HepG2 (cell line): ENCODE data around the gene PKP3. TPM values are rescaled to one million over a fixed set of nuclear protein-coding genes. Genes with fewer than 3 reads are reported as not detected.

Source experiments
- FOSL2 ChIP-seq: sonication (generic); formaldehyde crosslinking; IDR thresholded peaks from 2 replicates; pipeline ENCODE4 v1.4.0; 2020; ENCODE audit warnings: missing genetic modification reagents
- FOXA3 ChIP-seq: IDR thresholded peaks from 2 replicates; pipeline ENCODE4 v1.6.1; 2016; ENCODE audit warnings: missing genetic modification reagents, missing compliant biosample characterization
- FOXC1 ChIP-seq: sonication (generic); formaldehyde crosslinking; IDR thresholded peaks from 2 replicates; pipeline ENCODE4 v1.8.0; 2022; ENCODE audit warnings: mild to moderate bottlenecking, missing genetic modification reagents, borderline replicate concordance
- HOXD1 ChIP-seq: sonication (generic); formaldehyde crosslinking; IDR thresholded peaks from 2 replicates; pipeline ENCODE4 v1.5.0; 2020; ENCODE audit warnings: missing genetic modification reagents
- MATR3 ChIP-seq: sonication (generic); formaldehyde crosslinking; IDR thresholded peaks from 2 replicates; pipeline ENCODE4 v1.4.0; 2020; ENCODE audit warnings: missing genetic modification reagents
- MED1 ChIP-seq: sonication (generic); formaldehyde crosslinking; IDR thresholded peaks from 2 replicates; pipeline ENCODE4 v1.4.0; 2020; ENCODE audit warnings: missing genetic modification reagents
- MYNN ChIP-seq: sonication (generic); formaldehyde crosslinking; IDR thresholded peaks from 2 replicates; pipeline ENCODE4 v1.4.0; 2020; ENCODE audit warnings: mild to moderate bottlenecking, low read depth, missing genetic modification reagents
- NCOA5 ChIP-seq: sonication (generic); formaldehyde crosslinking; IDR thresholded peaks from 2 replicates; pipeline ENCODE4 v1.4.0; 2020; ENCODE audit warnings: missing genetic modification reagents
- POLR2AphosphoS5 ChIP-seq: IDR thresholded peaks from 2 replicates; pipeline ENCODE4 v1.6.1; 2012; ENCODE audit warnings: low read depth, low read length
- RCOR2 ChIP-seq: IDR thresholded peaks from 2 replicates; pipeline ENCODE4 v1.6.1; 2016; ENCODE audit warnings: missing biosample characterization, missing genetic modification reagents
- YY1 ChIP-seq: IDR thresholded peaks from 2 replicates; pipeline ENCODE4 v1.6.1; 2011; ENCODE audit warnings: low read length, low read depth, moderate library complexity, mild to moderate bottlenecking; ENCODE audit not compliant: insufficient read depth, insufficient replicate concordance
- ZBTB7B ChIP-seq: sonication (generic); formaldehyde crosslinking; IDR thresholded peaks from 2 replicates; pipeline ENCODE4 v1.4.0; 2020; ENCODE audit warnings: missing genetic modification reagents
- ZFP36L2 ChIP-seq: sonication (generic); formaldehyde crosslinking; IDR thresholded peaks from 2 replicates; pipeline ENCODE4 v1.4.0; 2020; ENCODE audit warnings: missing genetic modification reagents
- ZNF20 ChIP-seq: sonication (generic); formaldehyde crosslinking; IDR thresholded peaks from 2 replicates; pipeline ENCODE4 v1.4.0; 2020; ENCODE audit warnings: mild to moderate bottlenecking, moderate library complexity, missing genetic modification reagents
- ZNF724P ChIP-seq: sonication (generic); formaldehyde crosslinking; IDR thresholded peaks from 2 replicates; pipeline ENCODE4 v1.8.0; 2022; ENCODE audit warnings: missing genetic modification reagents, borderline replicate concordance
- polyA plus RNA-seq, 8 experiments: library from polyadenylated mRNA; depleted of rRNA in 3 of 8; stranded (reverse) in 7 of 8; unstranded in 1 of 8; fragments of >200 nt; fragmentation: Illumina TruSeq in 4 of 8; extraction: Trizol in 4 of 8; gene quantifications; 2 replicates each; pipeline versions ENCODE4 v1.2.1 to v1.2.3, GENCODE V29; 2011 to 2016; ENCODE audit warnings: low read depth in 4 of 8, missing spikeins in 1 of 8, mixed read lengths in 1 of 8; ENCODE audit not compliant: insufficient read depth in 1 of 8
- total RNA-seq, 5 experiments: library from RNA; depleted of rRNA; stranded (reverse); fragments of >200 nt; fragmentation: Illumina TruSeq; extraction: Trizol; gene quantifications; 2 replicates each; pipeline ENCODE4 v1.2.3, GENCODE V29; 2016; ENCODE audit warnings: low read depth in 1 of 5
- TF ChIP-seq, protein P1 (sequence below): sonication (generic); formaldehyde crosslinking; IDR thresholded peaks from 2 replicates; pipeline ENCODE4 v1.5.0; 2020; ENCODE audit warnings: mild to moderate bottlenecking, missing genetic modification reagents, borderline replicate concordance
- TF ChIP-seq, protein P2 (sequence below): sonication (generic); formaldehyde crosslinking; IDR thresholded peaks from 2 replicates; pipeline ENCODE4 v1.5.0; 2020; ENCODE audit warnings: missing genetic modification reagents, mild to moderate bottlenecking, borderline replicate concordance
- TF ChIP-seq, protein P3 (sequence below): sonication (generic); formaldehyde crosslinking; IDR thresholded peaks from 2 replicates; pipeline ENCODE4 v1.9.0; 2022; ENCODE audit warnings: missing genetic modification reagents, mild to moderate bottlenecking, borderline replicate concordance
- TF ChIP-seq, protein P4 (sequence below): sonication (generic); formaldehyde crosslinking; IDR thresholded peaks from 2 replicates; pipeline ENCODE4 v1.4.0; 2020; ENCODE audit warnings: mild to moderate bottlenecking, missing genetic modification reagents

Gene PKP3
- total and polyA plus RNA-seq, 2 of the 13 experiments (the other 11 are each of a cell fraction or from before 2014, with no cell fraction given): 18.0 to 28.7 TPM

DNA sequence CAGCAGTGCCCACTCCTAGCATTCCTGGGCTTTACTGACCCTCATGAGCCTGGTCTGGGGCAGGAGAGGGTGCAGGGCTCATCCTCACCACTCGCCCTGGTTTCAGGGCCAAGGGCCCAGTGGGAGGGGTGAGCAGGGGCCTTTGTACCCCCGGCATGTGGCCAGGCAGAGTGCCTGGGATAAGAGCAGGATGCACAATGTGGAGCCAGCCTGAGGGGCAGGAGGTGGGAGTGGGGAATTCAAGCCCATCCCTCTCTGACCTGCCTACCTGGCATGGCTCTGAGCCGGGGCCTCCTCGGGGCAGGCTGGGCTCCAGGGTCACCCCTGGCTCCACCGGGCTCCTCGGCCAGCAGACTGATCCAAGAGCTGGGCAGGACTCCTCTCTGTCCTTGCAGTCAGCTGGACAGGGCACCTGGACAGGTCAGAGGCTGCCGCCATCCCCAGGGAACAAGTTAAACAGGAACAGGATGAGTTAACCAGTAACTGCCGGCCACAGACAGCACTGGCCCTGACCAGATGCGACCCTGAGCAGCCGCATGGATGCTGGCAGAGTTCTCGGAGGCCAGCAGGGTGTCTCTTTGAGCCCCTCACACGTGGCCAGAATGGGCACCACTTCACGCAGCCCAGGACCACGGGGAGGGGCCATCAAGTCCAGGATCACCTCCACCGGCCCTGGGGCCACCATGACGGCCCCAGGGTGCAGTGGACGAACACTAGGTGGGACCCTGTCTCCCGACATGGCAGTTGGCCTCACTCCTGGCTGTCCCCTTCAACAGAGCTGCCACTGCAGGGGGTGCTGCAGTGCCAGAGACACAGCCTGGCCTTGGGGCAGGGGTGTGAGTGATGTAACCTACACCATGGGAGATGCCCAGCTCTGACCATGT lies 15.8 kb downstream of the PKP3 start (continued):
- TF ChIP-seq, protein P1, sequence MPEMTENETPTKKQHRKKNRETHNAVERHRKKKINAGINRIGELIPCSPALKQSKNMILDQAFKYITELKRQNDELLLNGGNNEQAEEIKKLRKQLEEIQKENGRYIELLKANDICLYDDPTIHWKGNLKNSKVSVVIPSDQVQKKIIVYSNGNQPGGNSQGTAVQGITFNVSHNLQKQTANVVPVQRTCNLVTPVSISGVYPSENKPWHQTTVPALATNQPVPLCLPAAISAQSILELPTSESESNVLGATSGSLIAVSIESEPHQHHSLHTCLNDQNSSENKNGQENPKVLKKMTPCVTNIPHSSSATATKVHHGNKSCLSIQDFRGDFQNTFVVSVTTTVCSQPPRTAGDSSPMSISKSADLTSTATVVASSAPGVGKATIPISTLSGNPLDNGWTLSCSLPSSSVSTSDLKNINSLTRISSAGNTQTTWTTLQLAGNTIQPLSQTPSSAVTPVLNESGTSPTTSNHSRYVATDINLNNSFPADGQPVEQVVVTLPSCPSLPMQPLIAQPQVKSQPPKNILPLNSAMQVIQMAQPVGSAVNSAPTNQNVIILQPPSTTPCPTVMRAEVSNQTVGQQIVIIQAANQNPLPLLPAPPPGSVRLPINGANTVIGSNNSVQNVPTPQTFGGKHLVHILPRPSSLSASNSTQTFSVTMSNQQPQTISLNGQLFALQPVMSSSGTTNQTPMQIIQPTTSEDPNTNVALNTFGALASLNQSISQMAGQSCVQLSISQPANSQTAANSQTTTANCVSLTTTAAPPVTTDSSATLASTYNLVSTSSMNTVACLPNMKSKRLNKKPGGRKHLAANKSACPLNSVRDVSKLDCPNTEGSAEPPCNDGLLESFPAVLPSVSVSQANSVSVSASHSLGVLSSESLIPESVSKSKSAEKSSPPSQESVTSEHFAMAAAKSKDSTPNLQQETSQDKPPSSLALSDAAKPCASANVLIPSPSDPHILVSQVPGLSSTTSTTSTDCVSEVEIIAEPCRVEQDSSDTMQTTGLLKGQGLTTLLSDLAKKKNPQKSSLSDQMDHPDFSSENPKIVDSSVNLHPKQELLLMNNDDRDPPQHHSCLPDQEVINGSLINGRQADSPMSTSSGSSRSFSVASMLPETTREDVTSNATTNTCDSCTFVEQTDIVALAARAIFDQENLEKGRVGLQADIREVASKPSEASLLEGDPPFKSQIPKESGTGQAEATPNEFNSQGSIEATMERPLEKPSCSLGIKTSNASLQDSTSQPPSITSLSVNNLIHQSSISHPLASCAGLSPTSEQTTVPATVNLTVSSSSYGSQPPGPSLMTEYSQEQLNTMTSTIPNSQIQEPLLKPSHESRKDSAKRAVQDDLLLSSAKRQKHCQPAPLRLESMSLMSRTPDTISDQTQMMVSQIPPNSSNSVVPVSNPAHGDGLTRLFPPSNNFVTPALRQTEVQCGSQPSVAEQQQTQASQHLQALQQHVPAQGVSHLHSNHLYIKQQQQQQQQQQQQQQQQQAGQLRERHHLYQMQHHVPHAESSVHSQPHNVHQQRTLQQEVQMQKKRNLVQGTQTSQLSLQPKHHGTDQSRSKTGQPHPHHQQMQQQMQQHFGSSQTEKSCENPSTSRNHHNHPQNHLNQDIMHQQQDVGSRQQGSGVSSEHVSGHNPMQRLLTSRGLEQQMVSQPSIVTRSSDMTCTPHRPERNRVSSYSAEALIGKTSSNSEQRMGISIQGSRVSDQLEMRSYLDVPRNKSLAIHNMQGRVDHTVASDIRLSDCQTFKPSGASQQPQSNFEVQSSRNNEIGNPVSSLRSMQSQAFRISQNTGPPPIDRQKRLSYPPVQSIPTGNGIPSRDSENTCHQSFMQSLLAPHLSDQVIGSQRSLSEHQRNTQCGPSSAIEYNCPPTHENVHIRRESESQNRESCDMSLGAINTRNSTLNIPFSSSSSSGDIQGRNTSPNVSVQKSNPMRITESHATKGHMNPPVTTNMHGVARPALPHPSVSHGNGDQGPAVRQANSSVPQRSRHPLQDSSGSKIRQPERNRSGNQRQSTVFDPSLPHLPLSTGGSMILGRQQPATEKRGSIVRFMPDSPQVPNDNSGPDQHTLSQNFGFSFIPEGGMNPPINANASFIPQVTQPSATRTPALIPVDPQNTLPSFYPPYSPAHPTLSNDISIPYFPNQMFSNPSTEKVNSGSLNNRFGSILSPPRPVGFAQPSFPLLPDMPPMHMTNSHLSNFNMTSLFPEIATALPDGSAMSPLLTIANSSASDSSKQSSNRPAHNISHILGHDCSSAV (CRISPR knock-in tag): no peak
- TF ChIP-seq FOXC1 (CRISPR knock-in tag) (no peak), ZBTB7B (CRISPR knock-in tag) (peak; percentile 61), RCOR2 (CRISPR knock-in tag) (no peak; the same call in 1 of the 2 replicates), FOXA3 (no peak), NCOA5 (no peak), MATR3 (CRISPR knock-in tag) (peak; percentile 79; the same call in 1 of the 2 replicates), ZNF20 (CRISPR knock-in tag) (no peak), MYNN (no peak), ZNF724P (CRISPR knock-in tag) (0 out of 2 replicates have a peak, but pooled peaks have one; percentile 11), MED1 (CRISPR knock-in tag) (peak; percentile 77; the same call in 1 of the 2 replicates), FOSL2 (CRISPR knock-in tag) (0 out of 2 replicates have a peak, but pooled peaks have one; percentile 8), HOXD1 (0 out of 2 replicates have a peak, but pooled peaks have one; percentile 53), ZFP36L2 (CRISPR knock-in tag) (no peak), POLR2AphosphoS5 (0 out of 2 replicates have a peak, but pooled peaks have one; percentile 35), YY1 (no peak)
- TF ChIP-seq, protein P2, sequence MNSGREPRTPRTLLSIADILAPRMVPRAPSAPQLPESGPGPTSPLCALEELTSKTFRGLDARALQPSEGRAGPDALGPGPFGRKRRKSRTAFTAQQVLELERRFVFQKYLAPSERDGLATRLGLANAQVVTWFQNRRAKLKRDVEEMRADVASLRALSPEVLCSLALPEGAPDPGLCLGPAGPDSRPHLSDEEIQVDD (CRISPR knock-in tag): peak; percentile 16; the same call in 1 of the 2 replicates
- TF ChIP-seq, protein P3, sequence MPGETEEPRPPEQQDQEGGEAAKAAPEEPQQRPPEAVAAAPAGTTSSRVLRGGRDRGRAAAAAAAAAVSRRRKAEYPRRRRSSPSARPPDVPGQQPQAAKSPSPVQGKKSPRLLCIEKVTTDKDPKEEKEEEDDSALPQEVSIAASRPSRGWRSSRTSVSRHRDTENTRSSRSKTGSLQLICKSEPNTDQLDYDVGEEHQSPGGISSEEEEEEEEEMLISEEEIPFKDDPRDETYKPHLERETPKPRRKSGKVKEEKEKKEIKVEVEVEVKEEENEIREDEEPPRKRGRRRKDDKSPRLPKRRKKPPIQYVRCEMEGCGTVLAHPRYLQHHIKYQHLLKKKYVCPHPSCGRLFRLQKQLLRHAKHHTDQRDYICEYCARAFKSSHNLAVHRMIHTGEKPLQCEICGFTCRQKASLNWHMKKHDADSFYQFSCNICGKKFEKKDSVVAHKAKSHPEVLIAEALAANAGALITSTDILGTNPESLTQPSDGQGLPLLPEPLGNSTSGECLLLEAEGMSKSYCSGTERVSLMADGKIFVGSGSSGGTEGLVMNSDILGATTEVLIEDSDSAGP: peak; percentile 61
- TF ChIP-seq, protein P4, sequence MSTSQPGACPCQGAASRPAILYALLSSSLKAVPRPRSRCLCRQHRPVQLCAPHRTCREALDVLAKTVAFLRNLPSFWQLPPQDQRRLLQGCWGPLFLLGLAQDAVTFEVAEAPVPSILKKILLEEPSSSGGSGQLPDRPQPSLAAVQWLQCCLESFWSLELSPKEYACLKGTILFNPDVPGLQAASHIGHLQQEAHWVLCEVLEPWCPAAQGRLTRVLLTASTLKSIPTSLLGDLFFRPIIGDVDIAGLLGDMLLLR (CRISPR knock-in tag): no peak
